Prostate gland (tissue), 2 donors: ENCODE measurements around the gene GMIP.

Source experiments
- POLR2A ChIP-seq: fragments of 450-650 bp; IDR thresholded peaks from one replicate; pipeline ENCODE4 v1.6.1; 2016; ENCODE audit warnings: antibody characterized with exemption, mild to moderate bottlenecking
- POLR2AphosphoS5 ChIP-seq: sonication (generic); formaldehyde crosslinking; IDR thresholded peaks from one replicate; pipeline ENCODE4 v1.6.1; 2017; ENCODE audit warnings: antibody characterized with exemption
- TF ChIP-seq, protein P1 (sequence below), 4 experiments: fragments of 200-600 bp in 2 of 4; fragments of 450-650 bp in 2 of 4; sonication (generic) in 2 of 4; IDR thresholded peaks; 1 replicate in 3 of 4; 2 replicates in 1 of 4; pipeline ENCODE4 v1.5.1; 2016 to 2019; ENCODE audit warnings: antibody characterized with exemption in 4 of 4, mild to moderate bottlenecking in 2 of 4, moderate library complexity in 2 of 4

DNA sequence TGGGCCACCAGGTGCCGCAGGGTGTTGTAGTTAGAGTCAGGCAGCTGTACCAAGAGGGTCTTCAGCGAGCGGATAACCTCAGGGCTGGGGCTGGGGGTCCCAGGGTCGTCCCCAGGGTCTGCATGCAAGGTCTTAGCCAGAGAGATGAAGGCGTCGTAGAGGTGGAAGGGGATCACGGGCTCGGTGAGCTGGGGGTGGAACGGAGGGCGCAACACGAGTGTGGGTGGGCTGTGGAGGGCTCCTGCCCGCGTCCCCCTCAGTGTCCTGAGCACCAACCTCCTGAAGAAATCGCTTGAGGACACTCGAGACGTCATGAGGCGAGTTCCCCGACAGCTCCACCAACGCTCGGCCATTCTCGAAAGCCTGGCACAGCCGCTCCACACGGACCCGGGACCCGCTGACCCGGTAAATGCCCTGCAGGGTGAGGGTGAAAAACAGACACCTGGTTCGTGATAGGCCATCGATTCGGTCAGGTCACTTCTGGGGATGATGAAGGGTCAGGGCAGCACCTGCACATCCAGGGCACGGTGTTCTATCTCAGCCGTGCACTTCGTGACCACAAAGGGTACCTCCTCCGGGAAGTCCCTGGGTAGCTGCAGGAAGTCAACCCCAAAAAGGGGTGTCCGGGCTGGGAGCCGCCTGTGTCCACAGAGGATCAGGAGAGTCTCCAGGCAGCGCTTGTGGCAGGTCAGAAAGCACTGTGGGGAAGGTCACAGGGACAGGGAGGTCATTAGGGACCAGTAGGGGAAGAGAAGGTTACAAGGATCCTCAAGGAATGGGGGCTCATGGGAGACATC is 8.7 kb downstream of the GMIP start:
- TF ChIP-seq, protein P1, sequence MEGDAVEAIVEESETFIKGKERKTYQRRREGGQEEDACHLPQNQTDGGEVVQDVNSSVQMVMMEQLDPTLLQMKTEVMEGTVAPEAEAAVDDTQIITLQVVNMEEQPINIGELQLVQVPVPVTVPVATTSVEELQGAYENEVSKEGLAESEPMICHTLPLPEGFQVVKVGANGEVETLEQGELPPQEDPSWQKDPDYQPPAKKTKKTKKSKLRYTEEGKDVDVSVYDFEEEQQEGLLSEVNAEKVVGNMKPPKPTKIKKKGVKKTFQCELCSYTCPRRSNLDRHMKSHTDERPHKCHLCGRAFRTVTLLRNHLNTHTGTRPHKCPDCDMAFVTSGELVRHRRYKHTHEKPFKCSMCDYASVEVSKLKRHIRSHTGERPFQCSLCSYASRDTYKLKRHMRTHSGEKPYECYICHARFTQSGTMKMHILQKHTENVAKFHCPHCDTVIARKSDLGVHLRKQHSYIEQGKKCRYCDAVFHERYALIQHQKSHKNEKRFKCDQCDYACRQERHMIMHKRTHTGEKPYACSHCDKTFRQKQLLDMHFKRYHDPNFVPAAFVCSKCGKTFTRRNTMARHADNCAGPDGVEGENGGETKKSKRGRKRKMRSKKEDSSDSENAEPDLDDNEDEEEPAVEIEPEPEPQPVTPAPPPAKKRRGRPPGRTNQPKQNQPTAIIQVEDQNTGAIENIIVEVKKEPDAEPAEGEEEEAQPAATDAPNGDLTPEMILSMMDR (IDR thresholded peaks at IDR 0.05): no peak
- no peak for TF ChIP-seq POLR2A
- TF ChIP-seq POLR2AphosphoS5: no peak
